Ascending aorta (tissue), 2 donors: ENCODE data around the gene ZBTB20. TPM values are rescaled to one million over a fixed set of nuclear protein-coding genes. Genes with fewer than 3 reads are reported as not detected.

Experiments used
- DNase-seq, 2 donors: peaks; one replicate each; pipeline ENCODE4 v3.0.0-alpha.2; 2019; ENCODE audit warnings: low spot score in 2 of 2
- H3K27ac ChIP-seq, 2 donors: fragments of 200-600 bp; sonication (generic); one replicate each; pipeline ENCODE4 v1.5.1; 2016 to 2017; ENCODE audit warnings: mild to moderate bottlenecking in 1 of 2
- H3K27me3 ChIP-seq: fragments of 200-600 bp; sonication (generic); one replicate; pipeline ENCODE4 v1.5.1; 2017
- H3K36me3 ChIP-seq, 2 donors: fragments of 200-600 bp; sonication (generic); one replicate each; pipeline ENCODE4 v1.5.1; 2016
- H3K4me1 ChIP-seq, 2 donors: fragments of 200-600 bp; sonication (generic); one replicate each; pipeline ENCODE4 v1.5.1; 2016 to 2017; ENCODE audit warnings: mild to moderate bottlenecking in 1 of 2
- H3K4me3 ChIP-seq, 2 donors: fragments of 200-600 bp; sonication (generic); one replicate each; pipeline ENCODE4 v1.5.1; 2016 to 2017; ENCODE audit warnings: mild to moderate bottlenecking in 1 of 2
- H3K9me3 ChIP-seq, 2 donors: fragments of 200-600 bp; sonication (generic); one replicate each; pipeline ENCODE4 v1.5.1; 2016
- CTCF ChIP-seq, 3 experiments: fragments of 200-600 bp in 2 of 3; fragments of 450-650 bp in 1 of 3; sonication (generic) in 2 of 3; IDR thresholded peaks; one replicate each; pipeline ENCODE4 v1.5.1; 2016 to 2019; ENCODE audit warnings: antibody characterized with exemption in 3 of 3, mild to moderate bottlenecking in 1 of 3, moderate library complexity in 1 of 3
- intact Hi-C: fragments of 100-400 bp; cut with DNase I; formaldehyde crosslinking; loops from one replicate; pipeline ENCODE4 v1.15.1; 2023
- total RNA-seq: library from RNA; depleted of rRNA; stranded (reverse); fragments of >200 nt; gene quantifications from one replicate; pipeline ENCODE4 v1.1.0, GENCODE V29; 2016

The ZBTB20 gene
- total RNA-seq, 1 donor from 2014 or later = 60.3 TPM

- Histone ChIP-seq H3K4me1 (no peaks in the 10 kb centered on the region), H3K9me3 (no peaks in the 10 kb centered on the region), H3K27ac (no peak overlapping the region), H3K4me3 (no peak overlapping the region), H3K27me3 (no peaks in the 10 kb centered on the region), H3K36me3 (no peaks in the 10 kb centered on the region)
- no peak for TF ChIP-seq CTCF (IDR thresholded peaks at IDR 0.05)
- DNase-seq = no peak
- intact Hi-C loops = no loop called here
Measured at GRCh38 chr3:114313426-114313825, 833.7 kb downstream of the ZBTB20 start.

- Histone ChIP-seq H3K4me1 (no peaks in the 10 kb centered on the region), H3K9me3 (no peaks in the 10 kb centered on the region), H3K27me3 (no peaks in the 10 kb centered on the region), H3K36me3 (no peaks in the 10 kb centered on the region), H3K4me3 (no peak overlapping the region), H3K27ac (no peak overlapping the region)
- TF ChIP-seq CTCF (IDR thresholded peaks at IDR 0.05) = no peak
- intact Hi-C loops = no loop called here
- DNase-seq = no peak
Measured at GRCh38 chr3:114310695-114311094, 836.4 kb downstream of the ZBTB20 start.

GRCh38 chr3:114308830-114309229, 838.3 kb downstream of the ZBTB20 start:
- no peaks in the 10 kb centered on the region for H3K4me1 ChIP-seq
- TF ChIP-seq CTCF (IDR thresholded peaks at IDR 0.05) = no peak
- DNase-seq = no peak
- H3K27me3 ChIP-seq = no peaks in the 10 kb centered on the region
- intact Hi-C loops = no loop called here
- no peaks in the 10 kb centered on the region for H3K36me3 ChIP-seq
- H3K4me3 ChIP-seq = no peak overlapping the region
- no peaks in the 10 kb centered on the region for H3K9me3 ChIP-seq
- H3K27ac ChIP-seq = no peak overlapping the region

- no peak overlapping the region for H3K4me3 ChIP-seq
- no peaks in the 10 kb centered on the region for H3K27me3 ChIP-seq
- no peaks in the 10 kb centered on the region for H3K9me3 ChIP-seq
- no peaks in the 10 kb centered on the region for H3K4me1 ChIP-seq
- H3K27ac ChIP-seq = no peak overlapping the region
- intact Hi-C loops = no loop called here
- no peaks in the 10 kb centered on the region for H3K36me3 ChIP-seq
- TF ChIP-seq CTCF (IDR thresholded peaks at IDR 0.05) = no peak
- no peak for DNase-seq
Measured at GRCh38 chr3:114308377-114308776, 838.7 kb downstream of the ZBTB20 start.

GRCh38 chr3:114307832-114308231, 839.3 kb downstream of the ZBTB20 start:
- no peak for TF ChIP-seq CTCF (IDR thresholded peaks at IDR 0.05)
- intact Hi-C loops = no loop called here
- Histone ChIP-seq H3K27me3 (no peaks in the 10 kb centered on the region), H3K36me3 (no peaks in the 10 kb centered on the region), H3K9me3 (no peaks in the 10 kb centered on the region), H3K4me3 (no peak overlapping the region), H3K27ac (no peak overlapping the region), H3K4me1 (no peaks in the 10 kb centered on the region)
- no peak for DNase-seq

GRCh38 chr3:114307222-114307830, 839.8 kb downstream of the ZBTB20 start:
- Histone ChIP-seq H3K4me1 (no peaks in the 10 kb centered on the region), H3K9me3 (no peaks in the 10 kb centered on the region), H3K4me3 (no peak overlapping the region), H3K27ac (no peak overlapping the region), H3K27me3 (no peaks in the 10 kb centered on the region), H3K36me3 (no peaks in the 10 kb centered on the region)
- no peak for TF ChIP-seq CTCF (IDR thresholded peaks at IDR 0.05)
- intact Hi-C loops = no loop called here
- no peak for DNase-seq
